ENCODE data around the gene SYNPO2L. TPM values are rescaled to one million over a fixed set of nuclear protein-coding genes. Genes with fewer than 3 reads are reported as not detected.

Gene SYNPO2L
- total and polyA plus RNA-seq, 9 of the 15 experiments (the other 6 are each of a cell fraction or from before 2014, with no cell fraction given) = 0.03 to 0.07 TPM; not detected in 7

- TF ChIP-seq, protein P1, sequence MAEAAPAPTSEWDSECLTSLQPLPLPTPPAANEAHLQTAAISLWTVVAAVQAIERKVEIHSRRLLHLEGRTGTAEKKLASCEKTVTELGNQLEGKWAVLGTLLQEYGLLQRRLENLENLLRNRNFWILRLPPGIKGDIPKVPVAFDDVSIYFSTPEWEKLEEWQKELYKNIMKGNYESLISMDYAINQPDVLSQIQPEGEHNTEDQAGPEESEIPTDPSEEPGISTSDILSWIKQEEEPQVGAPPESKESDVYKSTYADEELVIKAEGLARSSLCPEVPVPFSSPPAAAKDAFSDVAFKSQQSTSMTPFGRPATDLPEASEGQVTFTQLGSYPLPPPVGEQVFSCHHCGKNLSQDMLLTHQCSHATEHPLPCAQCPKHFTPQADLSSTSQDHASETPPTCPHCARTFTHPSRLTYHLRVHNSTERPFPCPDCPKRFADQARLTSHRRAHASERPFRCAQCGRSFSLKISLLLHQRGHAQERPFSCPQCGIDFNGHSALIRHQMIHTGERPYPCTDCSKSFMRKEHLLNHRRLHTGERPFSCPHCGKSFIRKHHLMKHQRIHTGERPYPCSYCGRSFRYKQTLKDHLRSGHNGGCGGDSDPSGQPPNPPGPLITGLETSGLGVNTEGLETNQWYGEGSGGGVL (CRISPR knock-in tag; IDR thresholded peaks at IDR 0.05) = no peak
- TF ChIP-seq U2AF1 (optimal IDR thresholded peaks at IDR 0.05; ENCODE audit: low read depth, low read length) (no peak), SPI1 (IDR thresholded peaks at IDR 0.05; ENCODE audit: borderline replicate concordance, low read depth, low read length) (no peak), NFYB (IDR thresholded peaks at IDR 0.05; ENCODE audit: extremely low read depth, insufficient read length) (no peak), ESRRA (IDR thresholded peaks at IDR 0.05; ENCODE audit: borderline replicate concordance, low read depth) (peak; percentile 73), AFF4 (CRISPR knock-in tag; IDR thresholded peaks at IDR 0.05) (no peak; the same call in 1 of the 2 replicates), BCOR (IDR thresholded peaks at IDR 0.05) (no peak), KLF1 (tag; IDR thresholded peaks at IDR 0.05) (peak; percentile 71; the same call in 1 of the 2 replicates), CHD4 (IDR thresholded peaks at IDR 0.05; ENCODE audit: insufficient read depth, insufficient replicate concordance, low read depth, low read length, poor library complexity, severe bottlenecking) (no peak), ZNF384 (IDR thresholded peaks at IDR 0.05; ENCODE audit: low read depth, low read length) (no peak), KDM1A (IDR thresholded peaks at IDR 0.05) (no peak), FOXP1 (CRISPR knock-in tag; IDR thresholded peaks at IDR 0.05) (peak; percentile 94), NR1H2 (CRISPR knock-in tag; IDR thresholded peaks at IDR 0.05) (0 out of 2 replicates have a peak, but pooled peaks have one; percentile 16), DPF2 (IDR thresholded peaks at IDR 0.05) (peak; percentile 13), RBM34 (IDR thresholded peaks at IDR 0.05; ENCODE audit: borderline replicate concordance, insufficient read depth, low read length) (no peak), TCF7L2 (IDR thresholded peaks at IDR 0.05; ENCODE audit: low read depth, low read length) (peak; percentile 66), ZKSCAN3 (CRISPR knock-in tag; IDR thresholded peaks at IDR 0.05) (no peak), ZNF644 (tag; IDR thresholded peaks at IDR 0.05; ENCODE audit: low read depth) (no peak)
- TF ChIP-seq, protein P2, sequence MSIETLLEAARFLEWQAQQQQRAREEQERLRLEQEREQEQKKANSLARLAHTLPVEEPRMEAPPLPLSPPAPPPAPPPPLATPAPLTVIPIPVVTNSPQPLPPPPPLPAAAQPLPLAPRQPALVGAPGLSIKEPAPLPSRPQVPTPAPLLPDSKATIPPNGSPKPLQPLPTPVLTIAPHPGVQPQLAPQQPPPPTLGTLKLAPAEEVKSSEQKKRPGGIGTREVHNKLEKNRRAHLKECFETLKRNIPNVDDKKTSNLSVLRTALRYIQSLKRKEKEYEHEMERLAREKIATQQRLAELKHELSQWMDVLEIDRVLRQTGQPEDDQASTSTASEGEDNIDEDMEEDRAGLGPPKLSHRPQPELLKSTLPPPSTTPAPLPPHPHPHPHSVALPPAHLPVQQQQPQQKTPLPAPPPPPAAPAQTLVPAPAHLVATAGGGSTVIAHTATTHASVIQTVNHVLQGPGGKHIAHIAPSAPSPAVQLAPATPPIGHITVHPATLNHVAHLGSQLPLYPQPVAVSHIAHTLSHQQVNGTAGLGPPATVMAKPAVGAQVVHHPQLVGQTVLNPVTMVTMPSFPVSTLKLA (conservative IDR thresholded peaks at IDR 0.05) = 0 out of 4 replicates have a peak, but pooled peaks of 1 of the 2 experiments have one; percentile 64
Observed at GRCh38 chr10:73625884-73626752, 29.7 kb downstream of the SYNPO2L start (continued).
